Activated naive CD4-positive, alpha-beta T cell treated with anti-CD3 and anti-CD28 coated beads, Interleukin-2, amount 10 ng/mL, durations not matched to agents 7 days and 5 days (primary cell): Measurements from ENCODE around the gene JAML.
A peak's percentile ranks its signal among the peaks of the same experiment; 100 is the strongest.

Source experiments
- CTCF ChIA-PET: fragments of 350-600 bp; sonication (Branson Sonifier 250); formaldehyde crosslinking; loops from one replicate; lab custom pipeline; 2021; ENCODE audit warnings: antibody characterized with exemption; lab: Charles Lee
- DNase-seq: peaks from one replicate; pipeline ENCODE4 v3.0.0-alpha.2; 2020
- H3K27ac Mint-ChIP-seq: one replicate; pipeline ENCODE4 v1.8.0; 2021; ENCODE audit warnings: mild to moderate bottlenecking, moderate library complexity, mixed read lengths
- H3K27me3 Mint-ChIP-seq: one replicate; pipeline ENCODE4 v1.8.0; 2021; ENCODE audit warnings: mild to moderate bottlenecking, mixed read lengths
- H3K36me3 Mint-ChIP-seq: one replicate; pipeline ENCODE4 v1.8.0; 2021; ENCODE audit warnings: mixed read lengths
- H3K4me1 Mint-ChIP-seq: one replicate; pipeline ENCODE4 v1.8.0; 2021; ENCODE audit warnings: mixed read lengths
- H3K4me3 Mint-ChIP-seq: one replicate; pipeline ENCODE4 v1.8.0; 2021; ENCODE audit warnings: mild to moderate bottlenecking, moderate library complexity, mixed read lengths
- H3K9me3 Mint-ChIP-seq: one replicate; pipeline ENCODE4 v1.8.0; 2021; ENCODE audit warnings: mixed read lengths

JAML gene

GRCh38 chr11:118219244-118219643 is 5.6 kb downstream of the JAML start:
- peaks cover 94% of the 10 kb centered on the region for H3K4me1 Mint-ChIP-seq
- H3K27ac Mint-ChIP-seq = peak overlapping the region; percentile 76
- no peak overlapping the region for H3K4me3 Mint-ChIP-seq
- no peaks in the 10 kb centered on the region for H3K9me3 Mint-ChIP-seq
- no peak for DNase-seq
- peaks cover 36% of the 10 kb centered on the region for H3K36me3 Mint-ChIP-seq
- H3K27me3 Mint-ChIP-seq = no peaks in the 10 kb centered on the region
- CTCF ChIA-PET = interaction anchor here (1.7 to 4.0 kb wide), 4 partner anchors 17 to 123 kb away, joined by 4 to 23 read pairs (median 6); partner anchors contain the start of gene CD3D

GRCh38 chr11:118217575-118217974 is 7.2 kb downstream of the JAML start:
- Mint-ChIP-seq H3K4me3 (peak overlapping the region; percentile 68), H3K36me3 (peaks cover 46% of the 10 kb centered on the region), H3K9me3 (no peaks in the 10 kb centered on the region), H3K27ac (peak overlapping the region; percentile 94), H3K27me3 (no peaks in the 10 kb centered on the region), H3K4me1 (peaks cover 99% of the 10 kb centered on the region)
- DNase-seq = no peak
- CTCF ChIA-PET = interaction anchor here (0.7 to 4.0 kb wide), 7 partner anchors 10 to 78 kb away, joined by 3 to 23 read pairs (median 7); no protein-coding TSS in a partner anchor

- H3K27me3 Mint-ChIP-seq = no peaks in the 10 kb centered on the region
- peak; percentile 50 for DNase-seq
- H3K4me3 Mint-ChIP-seq = peak overlapping the region; percentile 68
- H3K9me3 Mint-ChIP-seq = no peaks in the 10 kb centered on the region
- peak overlapping the region; percentile 94 for H3K27ac Mint-ChIP-seq
- peaks cover 99% of the 10 kb centered on the region for H3K4me1 Mint-ChIP-seq
- CTCF ChIA-PET = interaction anchor here (0.6 to 4.0 kb wide), 11 partner anchors 8 to 79 kb away, joined by 3 to 23 read pairs (median 7); partner anchors contain the start of genes JAML and MPZL3
- peaks cover 48% of the 10 kb centered on the region for H3K36me3 Mint-ChIP-seq
Measured at GRCh38 chr11:118216621-118217481, 8.0 kb downstream of the JAML start.

GRCh38 chr11:118215765-118216164 is 9.0 kb downstream of the JAML start:
- Mint-ChIP-seq H3K27ac (peak overlapping the region; percentile 94), H3K4me3 (peak overlapping the region; percentile 5), H3K9me3 (no peaks in the 10 kb centered on the region), H3K4me1 (peaks cover 94% of the 10 kb centered on the region), H3K36me3 (peaks cover 54% of the 10 kb centered on the region), H3K27me3 (no peaks in the 10 kb centered on the region)
- CTCF ChIA-PET = interaction anchor here (1.2 to 4.0 kb wide), 8 partner anchors 9 to 80 kb away, joined by 3 to 23 read pairs (median 12); partner anchors contain the start of gene JAML
- no peak for DNase-seq

GRCh38 chr11:118215262-118215661 is 9.5 kb downstream of the JAML start:
- H3K36me3 Mint-ChIP-seq = peaks cover 57% of the 10 kb centered on the region
- no peaks in the 10 kb centered on the region for H3K9me3 Mint-ChIP-seq
- H3K4me3 Mint-ChIP-seq = peak overlapping the region; percentile 5
- H3K27ac Mint-ChIP-seq = peak overlapping the region; percentile 94
- no peaks in the 10 kb centered on the region for H3K27me3 Mint-ChIP-seq
- peaks cover 92% of the 10 kb centered on the region for H3K4me1 Mint-ChIP-seq
- CTCF ChIA-PET = interaction anchor here (1.4 to 4.6 kb wide), 6 partner anchors 10 to 74 kb away, joined by 3 to 22 read pairs (median 16); partner anchors contain the start of gene JAML
- DNase-seq = peak; percentile 52

- Mint-ChIP-seq H3K27ac (peak overlapping the region; percentile 94), H3K27me3 (no peaks in the 10 kb centered on the region), H3K4me3 (peak overlapping the region; percentile 12), H3K4me1 (peaks cover 84% of the 10 kb centered on the region), H3K9me3 (no peaks in the 10 kb centered on the region), H3K36me3 (peaks cover 53% of the 10 kb centered on the region)
- DNase-seq = no peak
- CTCF ChIA-PET = interaction anchor here (0.6 to 4.6 kb wide), 9 partner anchors 10 to 397 kb away, joined by 3 to 22 read pairs (median 5); partner anchors contain the start of gene JAML
Measured at GRCh38 chr11:118214210-118214914, 10.4 kb downstream of the JAML start.

GRCh38 chr11:118213781-118214180 is 11.0 kb downstream of the JAML start:
- Mint-ChIP-seq H3K36me3 (peaks cover 53% of the 10 kb centered on the region), H3K27ac (peak overlapping the region; percentile 94), H3K9me3 (no peaks in the 10 kb centered on the region), H3K4me3 (peak overlapping the region; percentile 13), H3K27me3 (no peaks in the 10 kb centered on the region), H3K4me1 (peaks cover 84% of the 10 kb centered on the region)
- CTCF ChIA-PET = interaction anchor here (0.6 to 4.6 kb wide), 9 partner anchors 11 to 396 kb away, joined by 3 to 22 read pairs (median 5); partner anchors contain the start of gene JAML
- DNase-seq = no peak

- Mint-ChIP-seq H3K4me3 (peak overlapping the region; percentile 13), H3K27me3 (no peaks in the 10 kb centered on the region), H3K36me3 (peaks cover 53% of the 10 kb centered on the region), H3K9me3 (no peaks in the 10 kb centered on the region), H3K4me1 (peaks cover 82% of the 10 kb centered on the region), H3K27ac (peak overlapping the region; percentile 94)
- CTCF ChIA-PET = interaction anchor here (0.9 to 4.6 kb wide), 5 partner anchors 11 to 48 kb away, joined by 3 to 22 read pairs (median 5); no protein-coding TSS in a partner anchor
- DNase-seq = no peak
Measured at GRCh38 chr11:118213201-118213600, 11.6 kb downstream of the JAML start.

- H3K27me3 Mint-ChIP-seq = no peaks in the 10 kb centered on the region
- CTCF ChIA-PET = interaction anchor here (1.2 to 4.6 kb wide), 4 partner anchors 10 to 48 kb away, joined by 3 to 22 read pairs (median 5); no protein-coding TSS in a partner anchor
Measured at GRCh38 chr11:118212781-118213191, 12.0 kb downstream of the JAML start.

GRCh38 chr11:118212131-118212725 is 12.6 kb downstream of the JAML start:
- CTCF ChIA-PET = interaction anchor here (1.0 to 4.6 kb wide), 4 partner anchors 10 to 84 kb away, joined by 3 to 22 read pairs (median 4); no protein-coding TSS in a partner anchor
- no peaks in the 10 kb centered on the region for H3K27me3 Mint-ChIP-seq
- DNase-seq = no peak
- no peaks in the 10 kb centered on the region for H3K9me3 Mint-ChIP-seq
- no peak overlapping the region for H3K4me3 Mint-ChIP-seq
- no peak overlapping the region for H3K27ac Mint-ChIP-seq
- peaks cover 59% of the 10 kb centered on the region for H3K36me3 Mint-ChIP-seq
- peaks cover 78% of the 10 kb centered on the region for H3K4me1 Mint-ChIP-seq

More at GRCh38 chr11:118212781-118213191, 12.0 kb downstream of the JAML start:
- Mint-ChIP-seq H3K9me3 (no peaks in the 10 kb centered on the region), H3K27ac (no peak overlapping the region), H3K4me3 (no peak overlapping the region), H3K36me3 (peaks cover 56% of the 10 kb centered on the region), H3K4me1 (peaks cover 82% of the 10 kb centered on the region)
- no peak for DNase-seq

- peaks cover 71% of the 10 kb centered on the region for H3K36me3 Mint-ChIP-seq
- no peaks in the 10 kb centered on the region for H3K9me3 Mint-ChIP-seq
- no peak for DNase-seq
- H3K27me3 Mint-ChIP-seq = no peaks in the 10 kb centered on the region
- CTCF ChIA-PET = interaction anchor here (0.8 to 4.6 kb wide), 3 partner anchors 9 to 85 kb away, joined by 3 to 22 read pairs (median 4); no protein-coding TSS in a partner anchor
- H3K4me3 Mint-ChIP-seq = no peak overlapping the region
- no peak overlapping the region for H3K27ac Mint-ChIP-seq
- H3K4me1 Mint-ChIP-seq = peaks cover 80% of the 10 kb centered on the region
Measured at GRCh38 chr11:118211006-118211405, 13.8 kb downstream of the JAML start.

GRCh38 chr11:118210323-118210722 is 14.5 kb downstream of the JAML start:
- DNase-seq = no peak
- CTCF ChIA-PET = interaction anchor here (1.5 kb wide), 1 partner anchor 135 kb away, joined by 3 read pairs; no protein-coding TSS in a partner anchor
- Mint-ChIP-seq H3K27ac (no peak overlapping the region), H3K27me3 (no peaks in the 10 kb centered on the region), H3K4me3 (no peak overlapping the region), H3K4me1 (peaks cover 80% of the 10 kb centered on the region), H3K9me3 (no peaks in the 10 kb centered on the region), H3K36me3 (peaks cover 78% of the 10 kb centered on the region)

- no peaks in the 10 kb centered on the region for H3K27me3 Mint-ChIP-seq
- H3K36me3 Mint-ChIP-seq = peaks cover 78% of the 10 kb centered on the region
- H3K4me3 Mint-ChIP-seq = no peak overlapping the region
- CTCF ChIA-PET = no interaction called here
- peaks cover 69% of the 10 kb centered on the region for H3K4me1 Mint-ChIP-seq
- no peak for DNase-seq
- peak overlapping the region; percentile 24 for H3K27ac Mint-ChIP-seq
- H3K9me3 Mint-ChIP-seq = no peaks in the 10 kb centered on the region
Measured at GRCh38 chr11:118209033-118209432, 15.8 kb downstream of the JAML start.
